ENCODE data around the gene NPW.
A peak's percentile ranks its signal among the peaks of the same experiment; 100 is the strongest.
"Not testable (repeated sequence)": the region's sequence is repeated elsewhere in the genome, so short reads cannot be mapped to it uniquely, and the experiment has no call there.

NPW gene

DNA sequence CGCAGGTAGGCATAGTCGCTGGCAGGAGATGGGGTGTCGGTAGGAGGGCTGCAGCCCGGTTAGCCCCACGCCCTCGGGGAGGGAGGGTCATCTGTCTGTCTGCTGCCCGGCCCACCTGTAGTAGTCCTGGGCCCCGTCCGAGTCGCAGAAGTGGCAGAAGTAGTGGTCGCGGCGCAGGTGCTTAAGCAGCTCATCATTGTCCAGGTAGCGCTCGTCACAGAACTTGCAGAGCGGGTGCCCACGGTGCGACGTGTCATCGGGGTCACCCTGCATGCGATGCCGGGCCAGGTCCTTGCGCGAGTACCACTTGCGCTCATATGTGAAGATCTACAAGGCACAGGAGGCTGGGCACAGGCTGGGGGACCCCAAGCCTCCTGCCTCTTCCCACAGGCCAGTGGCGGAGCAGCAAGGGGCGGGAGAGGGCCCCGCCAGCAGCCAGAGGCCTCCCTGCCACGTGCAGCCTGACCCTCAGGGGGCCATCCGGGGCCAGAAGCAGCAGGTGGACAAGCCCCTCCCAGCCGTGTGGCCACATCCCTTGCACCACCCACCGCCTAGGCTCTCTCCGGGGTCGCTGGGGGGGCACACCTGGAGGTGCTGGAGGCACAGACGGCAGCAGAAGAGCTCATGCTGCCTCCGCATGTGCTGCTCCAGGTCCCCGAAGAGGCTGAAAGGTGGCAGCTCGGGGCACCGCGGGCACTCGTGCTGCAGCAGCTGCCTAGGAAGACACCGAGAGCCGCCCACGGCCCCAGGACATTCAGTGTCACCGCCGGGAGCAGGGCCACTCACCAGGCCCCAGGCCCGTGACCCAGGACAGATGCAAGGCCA is 17.0 kb upstream of the NPW start:
- DNase-seq = no peak

DNA sequence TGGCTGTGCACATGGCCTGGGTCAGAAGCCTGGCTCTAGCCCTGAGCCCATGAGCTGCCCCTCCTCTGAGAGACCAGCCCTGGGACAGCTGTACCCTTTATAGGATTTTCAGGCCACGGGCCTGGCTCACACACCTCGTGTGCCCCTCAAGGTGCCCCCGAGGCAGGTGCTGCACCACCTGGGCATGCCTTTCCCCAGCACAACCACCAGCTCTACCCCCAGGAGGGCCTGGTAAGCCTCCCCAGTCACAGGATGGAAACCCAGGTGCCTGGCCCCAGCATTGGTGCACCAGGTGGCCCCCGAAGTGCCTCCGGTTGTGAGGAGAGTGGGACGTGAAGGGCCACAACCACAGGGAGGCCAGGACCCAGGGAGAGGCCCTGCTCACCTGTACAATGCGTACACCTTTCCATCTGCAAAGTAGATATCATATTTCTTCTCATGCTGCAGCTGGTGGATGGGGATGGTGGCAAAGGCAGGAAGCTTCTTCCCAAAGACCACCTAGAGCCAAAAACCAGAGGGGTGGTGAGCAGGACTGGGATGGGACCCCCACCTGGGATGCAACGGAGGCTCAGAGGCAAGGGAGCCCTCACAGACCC is 16.3 kb upstream of the NPW start:
- no peak for DNase-seq

DNA sequence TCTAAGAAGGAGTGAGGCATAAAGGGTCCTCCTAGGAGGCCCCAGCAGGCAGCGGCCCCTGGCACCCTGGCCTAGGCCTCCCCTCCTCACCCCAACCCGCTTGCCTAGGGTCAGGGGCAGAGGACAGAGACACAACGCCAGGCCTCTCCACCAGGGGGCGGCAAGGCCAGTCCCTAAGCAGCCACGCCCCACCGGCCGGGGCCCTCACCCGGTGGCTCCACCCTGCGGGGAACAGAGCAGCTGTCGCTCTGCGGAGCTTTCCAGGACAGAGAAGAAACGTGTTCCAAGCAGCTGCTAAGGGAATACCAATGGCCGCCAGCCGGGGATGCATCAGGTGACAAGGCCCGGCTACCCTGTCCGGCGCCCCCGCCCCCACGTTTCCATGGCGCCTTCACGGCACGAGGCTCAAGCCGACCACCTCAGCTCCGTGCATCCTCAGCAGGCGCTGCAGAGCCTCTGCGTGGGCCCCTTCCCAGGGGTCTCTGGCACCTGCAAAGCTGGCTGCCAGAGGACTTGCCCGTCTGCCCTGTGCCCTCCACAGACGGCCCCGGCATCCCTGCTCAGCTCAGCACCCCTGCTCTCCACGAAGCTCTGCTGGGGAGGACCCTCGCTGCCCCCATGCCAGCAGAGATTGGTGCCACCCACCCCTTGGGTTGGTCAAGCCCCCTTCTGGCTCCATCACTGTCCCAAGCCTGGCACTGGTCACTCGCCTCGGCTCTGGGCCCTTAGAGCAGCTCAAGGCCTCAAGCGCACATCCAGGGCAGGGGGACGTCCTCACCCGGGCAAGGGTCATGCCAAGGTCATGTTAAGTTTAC is 15.6 kb upstream of the NPW start:
- DNase-seq = peak; percentile 90

DNA sequence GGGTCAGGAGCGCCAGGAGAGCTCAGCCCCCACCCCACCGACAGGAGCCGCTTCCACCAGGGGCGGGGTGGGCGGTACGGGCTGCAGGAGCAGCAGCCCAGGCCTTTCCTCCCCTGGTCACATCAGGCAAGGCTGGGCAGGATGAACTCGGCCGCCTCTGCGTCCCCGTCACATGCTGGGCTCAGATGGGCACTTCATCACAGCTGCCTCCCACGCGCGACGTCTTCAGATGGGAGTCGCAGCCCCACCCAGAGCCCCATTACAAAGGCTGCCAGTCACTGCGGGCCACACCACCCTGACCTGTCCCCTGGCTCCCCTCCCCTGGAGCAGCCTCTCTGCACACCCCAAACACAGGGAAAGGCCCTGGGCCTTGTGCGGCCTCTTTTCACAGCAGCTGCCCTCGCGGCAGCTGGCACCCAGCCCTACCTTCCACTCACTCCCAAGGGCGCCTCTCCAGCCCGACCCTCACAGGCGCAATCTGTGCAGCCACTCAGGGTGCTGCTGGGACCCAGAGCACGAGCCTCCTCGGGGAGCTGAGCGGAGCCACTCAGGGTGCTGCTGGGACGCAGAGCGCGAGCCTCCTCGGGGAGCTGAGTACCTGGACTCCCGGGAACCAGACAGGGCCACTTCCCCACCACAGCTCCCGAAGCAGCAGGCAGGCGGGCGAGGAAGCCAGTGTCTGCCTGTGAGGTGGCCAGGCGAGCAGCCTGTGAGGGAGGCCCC is 14.6 kb upstream of the NPW start:
- no peak for DNase-seq

DNA sequence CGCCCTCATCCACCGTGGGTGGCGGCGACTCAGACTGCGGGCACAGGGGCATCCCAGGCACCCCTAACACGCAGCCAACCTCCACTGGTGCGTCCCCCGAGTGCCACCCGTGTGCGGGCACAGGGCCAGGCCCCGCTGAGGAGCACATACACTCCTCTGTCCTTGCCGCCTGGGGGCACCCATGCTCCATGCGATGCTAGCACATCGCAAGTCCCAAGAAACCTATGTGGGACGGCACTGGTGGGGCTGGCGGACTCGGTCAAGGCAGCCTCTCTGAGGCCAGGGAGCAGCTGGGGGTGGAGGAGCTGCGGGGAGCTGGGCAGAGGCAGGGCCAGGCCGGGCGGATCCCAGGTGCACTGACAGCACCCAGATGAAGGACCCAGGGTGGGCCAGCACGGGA is 13.9 kb upstream of the NPW start:
- no peak for DNase-seq

DNA sequence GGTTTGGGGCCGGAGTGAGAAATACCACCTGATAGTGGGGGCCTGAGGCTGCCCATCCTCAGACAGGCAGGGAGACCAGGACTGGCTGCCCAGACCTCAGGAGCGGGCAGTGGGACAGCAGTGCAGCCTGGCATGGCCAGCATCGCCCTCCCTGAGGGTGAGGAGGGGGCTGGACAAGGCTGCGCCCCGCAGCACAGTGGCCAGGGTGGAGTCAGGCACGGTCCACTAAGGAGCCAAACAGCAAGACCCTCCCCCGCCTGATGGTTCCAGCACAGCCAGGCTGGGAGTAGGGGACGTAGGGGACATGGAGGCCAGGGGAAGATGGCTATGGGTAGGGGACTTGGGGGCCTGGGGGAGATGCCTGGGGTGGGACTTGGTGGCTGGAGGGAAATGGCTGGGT is 13.3 kb upstream of the NPW start:
- no peak for DNase-seq

DNA sequence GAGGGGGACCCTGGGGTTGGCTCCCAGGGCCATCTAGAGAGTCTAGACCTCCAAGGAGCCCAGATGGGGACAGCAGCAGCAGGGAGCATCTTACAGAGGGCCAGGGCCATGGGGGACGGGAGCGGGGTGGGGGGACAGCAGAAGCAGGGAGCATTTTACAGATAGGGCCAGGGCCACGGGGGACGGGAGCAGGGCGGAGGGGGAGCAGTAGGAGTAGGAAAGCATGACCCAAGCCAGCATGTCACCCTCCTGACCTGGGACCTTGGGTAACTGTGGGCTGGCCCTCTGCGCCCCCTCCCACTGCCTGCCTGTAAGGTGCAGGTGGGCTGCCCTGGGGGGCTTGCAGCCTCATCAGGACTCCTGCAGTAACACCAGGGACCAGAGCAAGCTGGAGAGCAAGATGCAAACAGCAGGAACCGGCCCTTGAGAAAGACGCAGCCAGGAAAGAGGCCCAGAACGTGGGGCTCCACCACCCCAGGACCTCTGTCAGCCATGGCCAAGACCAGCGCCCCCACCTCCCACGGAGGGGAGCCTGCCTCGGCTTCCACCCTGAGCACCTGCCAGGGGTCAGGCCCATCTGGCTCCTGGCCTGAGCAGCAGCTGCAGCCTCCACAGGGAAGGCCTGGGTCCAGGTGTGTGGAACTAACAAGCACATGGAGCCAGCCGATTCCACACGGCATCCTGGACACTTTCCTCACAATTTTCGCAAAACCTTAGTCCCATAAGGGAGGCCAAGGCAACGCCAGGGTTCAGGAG is 12.3 kb upstream of the NPW start:
- no peak for DNase-seq

DNA sequence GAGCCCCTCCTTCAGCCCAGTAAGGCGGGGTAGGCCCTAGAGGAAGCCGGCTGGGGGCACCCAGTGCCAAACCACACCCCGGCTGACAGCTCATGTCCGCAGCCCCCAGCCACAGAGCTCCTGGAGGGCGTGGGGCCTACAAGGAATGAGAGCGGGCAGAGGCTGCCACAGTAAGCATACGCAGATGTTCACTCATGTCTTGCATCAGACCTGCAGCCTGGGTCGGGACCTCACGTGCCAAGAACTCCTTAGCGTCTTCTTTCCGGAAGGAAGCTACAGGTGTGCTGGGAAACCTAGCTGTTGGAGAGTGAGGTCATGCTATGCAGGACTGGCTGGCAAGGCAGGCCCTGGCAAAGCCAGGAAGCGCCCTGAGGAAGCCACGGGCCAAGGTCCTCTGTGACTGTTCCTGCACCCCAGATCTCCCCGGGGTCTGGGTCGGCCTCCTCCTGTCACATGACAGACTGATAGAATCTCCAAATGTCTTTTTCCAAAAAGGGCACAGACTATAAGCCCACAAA is 11.5 kb upstream of the NPW start:
- peak; percentile 34 for DNase-seq

DNA sequence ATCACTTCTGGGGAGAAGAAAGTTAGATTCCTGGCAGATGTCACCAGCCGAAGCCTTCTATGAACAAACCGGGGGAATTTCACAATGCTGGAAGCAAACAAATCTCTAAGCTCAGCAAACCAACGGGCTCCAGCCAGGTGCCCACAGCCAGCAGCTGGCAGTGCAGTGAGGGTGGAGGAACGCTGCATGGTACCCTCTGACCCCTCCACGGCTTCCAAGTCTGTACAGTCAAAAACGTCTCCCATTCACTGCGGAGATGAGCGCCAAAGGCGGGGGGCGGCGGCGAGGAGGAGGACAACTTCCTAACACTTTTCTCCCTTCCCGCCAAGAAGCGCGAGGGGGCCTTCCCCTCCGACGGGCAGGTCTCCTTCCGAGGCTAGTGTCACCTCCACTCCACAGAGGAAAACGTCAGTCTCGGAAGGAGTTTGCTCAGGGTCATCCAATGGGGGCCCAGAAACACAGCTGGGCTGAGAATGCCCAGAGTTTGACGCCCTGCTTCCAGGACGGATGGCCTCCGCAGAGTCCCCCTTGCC is 10.9 kb upstream of the NPW start:
- peak; percentile 46 for DNase-seq

DNA sequence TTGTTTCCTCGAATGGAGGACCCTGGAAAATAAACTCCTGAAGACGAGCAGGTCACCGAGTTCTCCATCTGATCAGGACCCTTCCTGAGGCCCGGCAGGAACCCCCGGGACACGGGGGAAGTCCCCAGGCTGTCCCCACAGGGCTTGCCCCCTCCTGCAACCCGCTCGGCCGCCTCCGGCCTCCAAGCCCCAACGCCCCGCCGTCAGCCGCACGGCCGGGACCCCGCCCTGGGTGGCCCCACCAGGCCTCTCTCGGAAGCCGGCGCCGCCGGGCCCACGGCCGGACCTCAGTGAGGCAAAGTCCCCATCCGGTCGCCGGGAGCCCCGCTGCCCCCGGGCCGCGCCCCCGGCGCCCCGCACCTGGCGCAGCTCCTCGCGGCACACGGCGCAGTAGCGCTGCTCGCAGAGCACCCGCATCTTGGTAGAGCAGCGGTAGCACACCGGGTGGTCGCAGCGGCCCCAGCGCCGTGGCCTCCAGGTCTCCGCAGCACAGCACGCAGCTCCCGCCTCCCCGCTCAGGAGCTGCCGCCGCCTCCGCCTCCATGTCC is 10.3 kb upstream of the NPW start:
- no peak for DNase-seq

DNA sequence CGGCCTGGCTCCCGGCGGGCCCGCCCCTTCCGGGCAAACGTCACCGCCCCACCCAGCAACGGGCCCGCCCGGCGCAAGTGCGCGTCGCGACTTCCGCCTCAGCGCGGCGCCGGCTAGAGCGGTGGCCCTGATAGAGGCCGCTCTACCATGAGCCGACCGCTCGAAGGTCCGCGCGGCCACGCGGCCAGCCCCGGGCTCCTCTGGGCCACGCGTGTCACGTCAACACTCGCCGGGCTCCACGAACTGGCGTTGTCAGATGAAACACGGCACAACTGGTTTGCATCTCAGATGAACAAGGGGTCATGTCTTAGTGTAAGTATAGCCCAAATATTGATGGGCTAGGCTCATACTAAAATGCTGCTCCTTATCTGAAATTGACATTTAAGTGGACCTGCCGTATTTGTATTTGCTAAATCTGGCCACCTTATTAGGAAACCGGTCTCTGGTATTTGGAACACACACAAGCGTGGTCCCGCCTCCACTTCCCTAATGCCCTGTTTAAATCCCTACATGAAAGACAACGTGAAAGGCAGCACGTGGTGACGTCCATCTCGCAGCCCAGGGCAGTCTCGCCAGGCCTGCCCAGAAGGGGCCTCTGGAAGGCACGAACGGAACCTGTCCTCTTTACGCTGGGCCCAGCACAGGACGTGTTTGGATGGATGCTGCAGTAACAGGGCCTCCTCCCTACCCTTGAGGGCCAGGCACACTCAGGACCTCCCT is 9.6 kb upstream of the NPW start, which contains the start of gene ZNF598:
Gene ZNF598, minus strand, starts transcription at position 31 of the 720 bp plus-strand sequence.
- DNase-seq = peak; percentile 75

DNA sequence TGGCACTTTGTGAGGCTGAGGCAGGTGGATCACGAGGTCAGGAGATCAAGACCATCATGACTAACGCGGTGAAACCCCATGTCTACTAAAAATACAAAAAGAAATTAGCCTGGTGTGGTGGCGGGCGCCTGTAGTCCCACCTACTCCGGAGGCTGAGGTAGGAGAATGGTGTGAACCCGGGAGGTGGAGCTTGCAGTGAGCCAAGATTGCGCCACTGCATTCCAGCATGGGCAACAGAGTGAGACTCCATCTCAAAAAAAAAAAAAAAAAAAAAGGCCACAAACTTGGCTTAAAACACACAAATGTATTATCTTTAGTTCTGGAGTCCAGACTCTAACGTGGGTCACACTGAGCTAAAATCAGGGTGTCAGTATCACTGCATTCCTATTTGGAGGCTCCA is 7.9 kb upstream of the NPW start:
- not testable (repeated sequence) for DNase-seq

DNA sequence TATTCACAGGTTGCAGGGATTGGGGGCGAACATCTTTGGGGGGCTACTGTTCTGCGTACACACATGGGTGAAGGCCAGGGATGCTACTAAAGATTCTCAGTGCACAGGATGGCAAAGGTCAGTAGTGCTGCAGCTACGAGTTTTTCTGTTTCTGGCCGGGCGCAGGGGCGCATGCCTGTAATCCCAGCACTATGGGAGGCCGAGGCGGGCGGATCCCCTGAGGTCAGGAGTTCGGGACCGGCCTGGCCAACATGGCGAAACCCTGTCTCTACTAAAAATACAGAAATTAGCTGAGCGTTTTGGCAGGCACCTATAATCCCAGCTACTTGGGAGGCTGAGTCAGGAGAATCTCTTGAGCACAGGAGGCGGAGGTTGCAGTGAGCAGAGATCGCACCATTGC is 6.1 kb upstream of the NPW start:
- DNase-seq = no peak

DNA sequence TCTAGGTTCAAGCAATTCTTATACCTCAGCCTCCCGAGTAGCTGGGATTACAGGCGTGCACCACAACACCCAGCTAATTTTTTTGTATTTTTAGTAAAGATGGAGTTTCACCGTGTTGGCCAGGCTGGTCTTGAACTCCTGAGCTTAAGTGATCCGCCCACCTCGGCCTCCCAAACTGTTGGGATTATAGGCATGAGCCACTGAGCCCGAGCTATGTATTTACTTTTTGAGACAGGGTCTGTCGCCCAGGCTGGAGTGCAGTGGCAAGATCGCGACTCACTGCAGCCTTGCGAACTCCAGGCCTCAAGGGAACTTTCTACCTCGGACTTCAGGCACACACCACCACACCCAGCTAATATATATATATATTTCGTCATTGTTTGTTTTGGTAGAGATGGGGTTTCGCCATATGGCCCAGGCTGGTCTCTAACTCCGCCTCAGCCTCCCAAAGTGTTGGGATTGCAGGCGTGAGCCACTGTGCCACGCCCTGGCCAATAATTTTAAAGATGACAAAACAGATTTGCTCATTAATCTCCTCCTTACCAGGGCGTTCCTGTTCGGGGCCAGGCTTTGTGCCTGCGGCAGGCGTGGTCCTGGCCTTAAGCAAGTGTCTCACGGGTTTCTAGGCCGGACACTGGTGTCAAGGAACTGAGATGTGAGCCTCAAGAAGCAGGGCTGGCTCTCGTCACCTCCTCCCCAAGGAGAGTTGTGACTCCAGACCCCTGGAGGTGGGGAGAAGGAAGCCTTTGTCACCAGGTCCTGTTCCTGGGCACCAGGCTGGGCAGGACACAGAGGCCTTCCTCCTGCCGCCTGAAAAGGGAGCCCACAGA is 4.3 kb upstream of the NPW start:
- DNase-seq = no peak

DNA sequence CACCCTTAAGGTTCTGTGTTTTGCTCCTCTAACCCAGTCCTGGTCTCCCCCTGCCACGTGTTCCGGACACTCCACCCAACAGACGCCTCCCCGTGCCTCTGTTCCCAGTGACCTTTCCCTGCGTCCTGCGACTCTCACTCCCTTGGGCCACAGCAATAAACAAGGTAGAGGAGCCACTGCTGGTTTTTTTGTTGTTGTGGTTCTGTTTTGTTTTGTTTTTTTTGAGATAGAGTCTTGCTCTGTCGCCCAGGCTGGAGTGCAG is 3.7 kb upstream of the NPW start:
- no peak for DNase-seq

DNA sequence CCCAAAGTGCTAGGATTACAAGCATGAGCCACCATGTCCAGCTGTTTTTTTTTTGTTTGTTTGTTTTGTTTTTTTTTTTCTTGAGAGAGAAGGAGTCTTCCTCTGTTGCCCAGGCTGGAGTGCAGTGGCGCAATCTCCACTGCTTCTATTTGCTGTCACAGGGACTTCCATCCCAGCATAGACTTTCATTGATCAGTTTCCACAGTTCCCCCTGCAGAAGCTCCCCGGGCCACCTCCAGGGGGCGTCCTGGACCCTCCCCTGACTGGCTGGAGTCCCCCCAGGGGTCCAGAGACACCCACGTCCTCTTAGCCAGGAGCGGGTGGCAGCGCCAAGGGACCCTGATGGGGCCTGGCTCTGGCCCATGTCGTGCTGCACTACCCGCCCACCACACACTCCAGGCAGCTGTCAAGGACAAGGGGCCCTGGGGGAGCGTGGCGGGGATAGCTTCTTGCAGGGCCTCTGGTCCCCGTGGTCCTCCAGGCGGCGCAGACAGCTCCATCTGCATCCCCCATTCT is 3.1 kb upstream of the NPW start:
- no peak for DNase-seq

DNA sequence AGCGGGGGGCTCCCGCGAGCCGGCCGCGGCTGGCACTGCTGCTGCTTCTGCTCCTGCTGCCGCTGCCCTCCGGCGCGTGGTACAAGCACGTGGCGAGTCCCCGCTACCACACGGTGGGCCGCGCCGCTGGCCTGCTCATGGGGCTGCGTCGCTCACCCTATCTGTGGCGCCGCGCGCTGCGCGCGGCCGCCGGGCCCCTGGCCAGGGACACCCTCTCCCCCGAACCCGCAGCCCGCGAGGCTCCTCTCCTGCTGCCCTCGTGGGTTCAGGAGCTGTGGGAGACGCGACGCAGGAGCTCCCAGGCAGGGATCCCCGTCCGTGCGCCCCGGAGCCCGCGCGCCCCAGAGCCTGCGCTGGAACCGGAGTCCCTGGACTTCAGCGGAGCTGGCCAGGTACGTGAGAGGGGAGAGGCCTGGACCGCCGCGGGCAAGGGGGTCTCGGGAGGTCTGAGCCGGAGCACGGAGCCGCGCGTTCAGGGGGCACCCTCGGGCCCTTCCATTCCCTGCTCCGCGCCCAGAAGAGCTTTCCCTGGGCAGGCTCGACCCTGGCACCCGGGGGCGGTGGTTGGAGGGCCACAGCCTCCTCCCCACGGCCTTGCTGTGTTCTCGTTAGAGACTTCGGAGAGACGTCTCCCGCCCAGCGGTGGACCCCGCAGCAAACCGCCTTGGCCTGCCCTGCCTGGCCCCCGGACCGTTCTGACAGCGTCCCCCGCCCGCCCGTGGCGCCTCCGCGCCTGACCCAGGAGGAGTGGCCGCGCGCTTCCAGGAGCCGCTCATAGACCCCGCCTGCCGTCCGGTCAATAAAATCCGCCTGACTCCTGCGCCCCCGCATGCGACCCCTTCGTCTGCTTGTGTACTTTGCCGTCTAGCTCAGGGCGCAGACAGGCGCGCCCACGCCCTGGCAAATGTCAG is 591 bp downstream of the NPW start:
- no peak for DNase-seq

DNA sequence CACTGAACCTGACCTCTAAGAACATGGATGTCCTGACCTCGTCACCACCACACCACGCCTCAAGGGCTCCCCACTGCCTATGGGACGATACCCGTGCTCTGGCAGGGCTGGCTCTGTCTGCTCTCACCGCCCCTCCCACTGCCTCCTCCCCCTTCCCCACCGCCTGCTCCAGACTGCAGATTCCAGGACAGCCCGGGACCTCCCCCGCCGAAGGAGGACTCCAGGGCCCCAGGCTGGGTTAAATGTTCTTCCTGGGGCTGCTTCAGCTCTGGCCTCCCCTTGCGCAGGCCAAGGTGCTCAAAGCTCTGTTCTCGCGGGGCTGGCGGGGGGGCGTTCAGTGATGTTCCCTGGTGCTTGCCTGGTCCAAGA is 3.1 kb downstream of the NPW start:
- no peak for DNase-seq

Data from stimulated activated CD4-positive, alpha-beta T cell treated with anti-CD3 and anti-CD28 coated beads, Interleukin-1b, Interleukin-23, amount 100 ng/mL, for 48 hours (primary cell).